ENCODE measurements around the gene SEM1.

DNA sequence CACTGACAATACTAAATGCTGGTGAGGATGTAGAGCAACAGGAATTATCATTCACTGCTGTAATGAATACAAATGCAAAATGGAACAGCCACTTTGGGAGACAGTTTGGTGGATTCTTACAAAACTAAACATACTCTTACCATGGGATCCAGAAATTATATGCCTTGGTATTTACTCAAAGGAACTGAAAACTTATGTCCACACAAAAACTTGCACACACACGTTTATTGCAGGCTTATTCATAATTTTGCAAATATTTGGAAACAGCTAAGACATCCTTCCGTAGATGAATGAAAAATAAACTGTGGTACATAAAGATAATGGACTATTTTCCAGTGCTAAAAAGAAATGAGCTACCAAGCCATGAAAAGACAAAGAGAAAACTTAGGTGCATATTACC lies 69.6 kb downstream of the SEM1 start:
- TF ChIP-seq, protein P1, sequence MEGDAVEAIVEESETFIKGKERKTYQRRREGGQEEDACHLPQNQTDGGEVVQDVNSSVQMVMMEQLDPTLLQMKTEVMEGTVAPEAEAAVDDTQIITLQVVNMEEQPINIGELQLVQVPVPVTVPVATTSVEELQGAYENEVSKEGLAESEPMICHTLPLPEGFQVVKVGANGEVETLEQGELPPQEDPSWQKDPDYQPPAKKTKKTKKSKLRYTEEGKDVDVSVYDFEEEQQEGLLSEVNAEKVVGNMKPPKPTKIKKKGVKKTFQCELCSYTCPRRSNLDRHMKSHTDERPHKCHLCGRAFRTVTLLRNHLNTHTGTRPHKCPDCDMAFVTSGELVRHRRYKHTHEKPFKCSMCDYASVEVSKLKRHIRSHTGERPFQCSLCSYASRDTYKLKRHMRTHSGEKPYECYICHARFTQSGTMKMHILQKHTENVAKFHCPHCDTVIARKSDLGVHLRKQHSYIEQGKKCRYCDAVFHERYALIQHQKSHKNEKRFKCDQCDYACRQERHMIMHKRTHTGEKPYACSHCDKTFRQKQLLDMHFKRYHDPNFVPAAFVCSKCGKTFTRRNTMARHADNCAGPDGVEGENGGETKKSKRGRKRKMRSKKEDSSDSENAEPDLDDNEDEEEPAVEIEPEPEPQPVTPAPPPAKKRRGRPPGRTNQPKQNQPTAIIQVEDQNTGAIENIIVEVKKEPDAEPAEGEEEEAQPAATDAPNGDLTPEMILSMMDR (IDR thresholded peaks at IDR 0.05; ENCODE audit: low read depth, low read length) = no peak
- TF ChIP-seq, protein P2, sequence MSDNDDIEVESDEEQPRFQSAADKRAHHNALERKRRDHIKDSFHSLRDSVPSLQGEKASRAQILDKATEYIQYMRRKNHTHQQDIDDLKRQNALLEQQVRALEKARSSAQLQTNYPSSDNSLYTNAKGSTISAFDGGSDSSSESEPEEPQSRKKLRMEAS (IDR thresholded peaks at IDR 0.05; ENCODE audit: low read depth, low read length) = no peak
- TF ChIP-seq POLR2A (IDR thresholded peaks at IDR 0.05; ENCODE audit: extremely low read depth, insufficient read length) = no peak
